GDM1 (cell line): ENCODE measurements around the gene MZT2B.
"Not testable (repeated sequence)": the region's sequence is repeated elsewhere in the genome, so short reads cannot be mapped to it uniquely, and the experiment has no call there.

Experiments
- DNase-seq: peaks from one replicate; lab custom pipeline; 2025; lab: John Stamatoyannopoulos, UW

The MZT2B gene

DNA sequence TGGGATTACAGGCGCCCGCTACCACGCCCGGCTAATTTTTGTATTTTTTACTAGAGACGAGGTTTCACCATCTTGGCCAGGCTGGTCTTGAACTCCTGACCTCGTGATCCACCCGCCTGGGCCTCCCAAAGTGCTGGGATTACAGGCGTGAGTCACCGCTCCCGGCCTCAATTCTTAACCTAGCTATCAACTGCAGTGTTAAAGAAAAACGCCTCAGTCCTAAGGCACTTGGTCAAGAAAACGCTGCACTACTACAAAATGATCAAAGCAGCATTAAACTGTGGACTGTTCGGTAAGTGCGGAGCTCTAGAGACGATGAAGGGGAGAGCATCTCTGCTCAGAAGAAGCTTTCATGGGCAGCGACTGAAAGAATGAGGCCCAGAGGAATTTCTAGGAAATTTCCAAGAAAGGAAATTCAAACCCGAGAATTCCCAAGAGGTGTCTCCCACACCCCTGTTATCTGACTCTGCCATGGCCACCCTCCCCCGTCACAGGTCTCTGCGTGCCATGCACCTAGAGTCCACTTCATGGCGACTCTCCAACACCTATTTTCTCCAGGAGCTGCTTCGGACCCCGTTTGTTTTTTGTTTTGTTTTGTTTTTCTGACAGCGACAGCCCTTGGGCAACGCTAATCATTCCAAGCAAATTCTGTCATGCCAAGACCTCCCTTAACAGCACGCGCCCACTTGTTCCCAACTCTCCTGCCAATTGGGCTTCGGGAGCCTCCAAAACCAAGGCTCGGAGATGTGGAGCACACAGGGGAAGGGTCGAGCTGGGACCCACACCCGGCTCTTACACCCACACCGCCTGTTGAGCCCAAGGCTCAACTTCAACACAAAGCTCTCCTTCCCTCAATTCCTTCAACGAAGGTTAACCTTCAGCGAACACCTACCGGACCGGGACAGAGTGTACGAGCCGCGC is 1.4 kb upstream of the MZT2B start:
- DNase-seq, result not testable (repeated sequence)

- peak; percentile 91 for DNase-seq
These were observed 660 bp upstream of the MZT2B start, which contains the start of gene SMPD4 for GRCh38 chr2:130181325-130181879. Gene SMPD4, minus strand, starts transcription at chr2:130181602. Its CDS starts 5,010 bp downstream, at chr2:130176592.

- DNase-seq, result not testable (repeated sequence)
These were observed 907 bp downstream of the MZT2B start for GRCh38 chr2:130182826-130183511.

DNA sequence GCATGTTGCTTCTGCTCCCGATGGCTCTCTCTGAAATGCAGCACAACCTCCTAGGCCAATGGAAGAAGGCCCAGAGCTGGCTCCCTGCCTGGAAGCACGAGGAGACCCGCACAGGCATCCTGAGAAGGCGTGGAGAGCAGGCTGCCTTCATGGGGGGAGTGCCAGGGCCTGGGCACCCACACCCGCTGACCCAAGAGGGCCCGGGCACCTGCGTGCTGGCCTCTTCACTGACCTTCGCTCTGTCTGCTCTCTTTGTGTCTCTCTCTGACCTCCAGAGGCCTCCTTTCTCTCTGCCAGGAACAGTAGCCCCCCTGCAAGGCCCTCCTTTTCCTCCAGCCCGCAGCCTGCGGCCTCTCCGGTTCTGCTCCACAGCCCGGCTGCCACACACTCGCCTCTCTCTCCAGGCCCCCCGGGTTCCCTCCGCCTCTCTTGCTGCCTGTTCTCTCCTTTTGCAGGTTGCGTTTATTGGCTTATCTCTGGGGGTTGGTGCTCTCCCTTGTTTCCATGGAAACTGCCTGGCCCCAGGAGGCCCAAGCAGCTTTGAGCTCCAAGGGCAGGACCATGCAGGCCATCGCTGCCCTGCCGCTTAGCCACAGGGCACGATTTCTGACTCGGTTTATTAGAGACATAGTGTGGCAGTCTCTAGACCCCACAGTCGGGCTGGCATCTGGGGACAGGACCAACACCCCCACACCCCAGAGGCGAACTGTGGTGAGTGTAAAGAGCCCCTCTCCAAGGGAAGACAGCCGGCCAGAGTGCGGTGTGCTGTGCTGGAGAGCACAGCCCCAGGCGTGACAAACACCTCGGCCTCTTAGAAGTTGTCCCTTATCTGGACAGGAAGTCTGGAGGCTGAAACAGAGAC is 1.7 kb downstream of the MZT2B start:
- no peak for DNase-seq

- no peak for DNase-seq
These were observed 3.4 kb downstream of the MZT2B start for GRCh38 chr2:130185436-130185835.

GRCh38 chr2:130185896-130186295 is 3.8 kb downstream of the MZT2B start:
- no peak for DNase-seq

DNA sequence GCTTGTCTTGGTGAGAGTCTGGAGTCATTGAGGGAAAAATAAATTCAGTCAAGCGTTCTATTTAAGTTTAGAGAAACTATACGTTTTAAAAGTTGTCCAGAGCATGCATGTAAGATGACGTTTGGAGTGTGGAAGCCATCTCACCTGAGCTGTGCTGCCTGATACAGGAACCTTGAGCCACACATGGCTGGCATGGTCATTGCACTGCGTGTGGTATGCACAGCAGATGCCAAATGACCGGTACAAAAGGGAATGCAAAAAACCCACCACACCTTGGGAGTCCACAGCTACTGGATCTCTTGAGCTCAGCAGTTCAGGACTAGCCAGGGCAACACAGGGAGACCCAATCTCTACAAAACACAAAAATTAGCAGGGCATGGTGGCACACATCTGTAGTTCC is 4.3 kb downstream of the MZT2B start:
- no peak for DNase-seq

GRCh38 chr2:130187268-130187667 is 5.2 kb downstream of the MZT2B start:
- DNase-seq, result no peak

DNA sequence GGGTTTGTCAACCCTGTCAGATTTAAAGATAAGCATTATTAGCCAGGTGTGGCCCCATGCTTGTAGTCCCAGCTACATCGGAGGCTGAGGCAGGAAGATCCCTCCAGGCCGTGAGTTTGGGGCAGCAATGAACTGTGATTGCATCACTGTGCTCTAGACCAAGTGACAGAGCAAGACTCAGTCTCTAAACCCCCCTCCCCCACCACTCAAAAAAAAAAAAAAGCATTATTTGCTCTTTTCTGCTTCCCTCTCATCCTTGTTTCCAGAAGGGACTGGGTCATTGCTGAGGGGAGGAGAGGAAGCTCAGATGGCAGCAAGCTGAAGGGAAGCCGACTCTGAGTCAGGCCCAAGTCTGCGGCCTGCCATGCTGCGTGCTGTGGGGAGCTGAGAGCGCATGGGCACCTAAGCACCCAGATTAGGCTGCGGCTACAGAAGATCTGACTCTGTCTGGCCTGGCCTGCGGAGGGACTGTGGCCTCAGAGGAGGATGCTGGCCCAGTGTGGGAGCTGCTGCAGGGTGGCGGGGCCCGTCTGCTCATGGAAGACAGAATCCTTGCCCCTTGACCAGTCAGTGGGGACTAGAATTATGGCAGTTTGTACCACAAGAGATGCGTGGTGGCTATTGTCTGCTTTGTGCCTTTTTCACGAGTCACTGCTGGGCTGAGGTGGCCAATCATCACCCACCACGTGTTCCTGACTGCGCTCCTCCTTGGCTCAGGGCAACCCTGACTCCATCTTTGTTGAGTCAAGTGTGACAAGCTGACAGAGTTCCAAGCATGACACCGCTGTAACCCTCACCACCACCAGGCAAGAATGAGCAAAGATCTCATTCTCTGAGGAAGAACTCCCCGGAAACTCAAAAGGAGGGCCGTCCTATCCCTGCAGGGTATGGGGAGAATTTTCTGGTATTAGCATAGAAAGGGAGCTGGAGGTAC is 6.1 kb downstream of the MZT2B start:
- DNase-seq, result not testable (repeated sequence)

DNA sequence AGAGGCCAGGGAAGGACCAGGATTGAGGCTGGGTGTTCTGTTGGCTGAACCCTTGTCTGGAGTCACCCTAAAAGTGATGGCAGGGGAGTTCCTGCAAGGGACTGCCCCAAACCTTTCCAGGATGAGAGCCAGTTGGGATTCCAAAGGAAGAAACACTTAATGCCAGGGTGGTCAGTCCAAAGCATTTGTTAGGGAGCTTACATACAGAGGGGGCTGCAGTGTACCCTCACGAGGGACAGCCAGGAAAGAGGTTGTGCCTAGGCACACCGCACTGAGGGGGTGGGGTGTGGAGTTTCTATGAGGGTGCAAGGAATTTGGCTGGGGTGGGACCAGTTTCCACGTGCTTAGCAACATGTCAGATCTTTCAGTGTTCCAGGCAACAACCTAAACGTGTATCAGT is 6.9 kb downstream of the MZT2B start:
- not testable (repeated sequence) for DNase-seq

- DNase-seq, result no peak
These were observed 8.2 kb downstream of the MZT2B start for GRCh38 chr2:130190237-130190636.

DNA sequence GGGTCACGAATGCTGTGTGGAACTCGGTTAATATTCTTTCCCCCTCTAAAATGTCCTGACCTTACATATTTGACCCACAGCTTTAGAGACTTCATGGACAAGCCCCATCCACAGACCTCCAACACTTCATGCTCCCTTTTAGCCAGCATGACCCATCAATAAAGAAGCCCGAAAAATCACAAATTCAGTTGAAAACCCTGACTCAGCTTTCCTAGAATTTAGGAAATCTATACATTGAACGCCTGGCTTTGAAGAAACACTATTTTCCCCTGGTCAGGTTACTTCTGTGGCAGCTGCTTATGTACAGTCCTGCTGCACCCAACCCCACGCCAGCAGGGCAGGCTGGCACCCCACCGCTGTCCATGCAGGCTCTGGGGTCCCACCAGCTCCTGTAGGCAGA is 9.3 kb downstream of the MZT2B start:
- not testable (repeated sequence) for DNase-seq

- DNase-seq, result not testable (repeated sequence)
These were observed 10.4 kb downstream of the MZT2B start for GRCh38 chr2:130192451-130192850.

GRCh38 chr2:130193824-130194223 is 11.8 kb downstream of the MZT2B start:
- not testable (repeated sequence) for DNase-seq

- not testable (repeated sequence) for DNase-seq
These were observed 13.1 kb downstream of the MZT2B start for GRCh38 chr2:130195089-130195635.

GRCh38 chr2:130196052-130196451 is 14.0 kb downstream of the MZT2B start:
- DNase-seq, result not testable (repeated sequence)

DNA sequence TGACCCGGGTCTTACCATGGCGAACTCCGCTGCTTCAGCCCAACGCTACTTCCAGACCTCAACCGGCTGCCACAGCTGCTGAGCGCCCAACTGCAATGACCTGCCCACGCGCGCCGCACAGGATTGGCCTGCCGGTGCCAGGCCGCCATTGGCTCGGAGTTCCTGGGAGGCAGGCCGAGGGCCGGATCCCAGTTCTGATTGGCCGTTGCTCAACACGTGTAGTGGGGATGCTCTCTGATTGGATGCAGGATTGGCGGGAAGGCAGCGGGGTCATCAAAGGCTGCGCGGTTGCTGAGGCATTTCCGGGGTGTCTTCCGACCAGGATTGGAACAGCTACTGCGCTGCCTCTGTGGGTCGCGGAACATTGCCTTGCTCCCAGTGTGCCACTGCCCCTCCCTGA is 16.3 kb downstream of the MZT2B start, which contains the start of gene TUBA3E:
Gene TUBA3E, minus strand, starts transcription at position 97 of the 400 bp plus-strand sequence. Its CDS starts 79 bp downstream, at position 18.
- no peak for DNase-seq

DNA sequence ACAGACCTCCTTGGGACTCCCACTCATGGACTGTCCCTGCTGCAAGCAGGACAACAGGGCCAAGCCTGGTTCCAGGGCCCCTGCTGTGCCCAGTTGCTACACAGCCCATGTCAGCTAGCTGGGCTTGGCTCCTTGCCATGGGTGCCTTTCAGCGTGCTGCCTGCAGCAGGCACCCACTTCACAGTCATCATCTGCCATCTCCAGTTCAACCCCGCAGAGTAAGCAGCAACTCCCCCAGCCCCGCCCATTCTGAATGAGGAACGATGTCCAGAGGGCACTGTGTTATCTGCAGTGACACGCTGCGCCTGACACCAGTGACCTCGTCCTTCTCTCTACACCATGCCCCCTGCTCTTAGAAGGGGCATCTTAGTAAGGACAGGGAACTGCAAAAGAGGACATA is 20.5 kb downstream of the MZT2B start:
- DNase-seq, result not testable (repeated sequence)

DNA sequence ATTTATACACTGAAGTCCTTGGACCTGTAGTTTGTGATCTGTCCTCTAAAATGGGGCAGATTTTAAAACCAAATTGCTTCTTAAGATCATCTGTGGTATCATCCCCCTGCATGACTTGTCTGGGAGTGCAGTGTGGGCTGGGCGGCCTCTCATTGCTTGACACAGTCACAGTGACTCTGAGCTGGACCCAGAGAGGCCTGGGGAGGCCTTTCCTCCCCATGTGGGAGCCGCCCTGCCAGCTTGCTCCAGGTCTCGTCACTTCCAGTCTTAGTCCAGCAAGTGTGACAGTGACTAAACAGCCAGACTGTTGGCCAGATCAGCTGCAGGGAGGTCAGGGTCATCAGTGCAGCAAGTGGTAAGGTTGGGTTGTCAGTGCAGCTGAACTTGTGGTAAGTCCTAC is 21.1 kb downstream of the MZT2B start:
- not testable (repeated sequence) for DNase-seq

- not testable (repeated sequence) for DNase-seq
These were observed 25.0 kb downstream of the MZT2B start for GRCh38 chr2:130207051-130207450.
